ENCODE measurements around the gene KBTBD6. TPM values are rescaled to one million over a fixed set of nuclear protein-coding genes. Genes with fewer than 3 reads are reported as not detected.

The KBTBD6 gene
- 10 to 100 TPM in 1 of 2 donors, 1 to 10 TPM in 1; 6.7 to 10.4 TPM for total RNA-seq
- polyA plus RNA-seq, result 1 to 10 TPM; 2.4 to 2.9 TPM
- long read RNA-seq, donor 1, full-length matches to known transcripts, result 21 of 21 reads
- long read RNA-seq, donor 1, partial matches to known transcripts, result 0 of 21 reads
- long read RNA-seq, donor 1, other reads (novel, unspliced or antisense), result 0 of 21 reads
- long read RNA-seq, donor 2, full-length matches to known transcripts, result 10 of 10 reads
- long read RNA-seq, donor 2, partial matches to known transcripts, result 0 of 10 reads
- long read RNA-seq, donor 2, other reads (novel, unspliced or antisense), result 0 of 10 reads
- long read RNA-seq, donor 3, full-length matches to known transcripts, result 8 of 8 reads
- long read RNA-seq, donor 3, partial matches to known transcripts, result 0 of 8 reads
- long read RNA-seq, donor 3, other reads (novel, unspliced or antisense), result 0 of 8 reads
- long read RNA-seq, donor 4, full-length matches to known transcripts, result 9 of 9 reads
- long read RNA-seq, donor 4, partial matches to known transcripts, result 0 of 9 reads
- long read RNA-seq, donor 4, other reads (novel, unspliced or antisense), result 0 of 9 reads
- long read RNA-seq, donor 5, full-length matches to known transcripts, result 26 of 26 reads
- long read RNA-seq, donor 5, partial matches to known transcripts, result 0 of 26 reads
- long read RNA-seq, donor 5, other reads (novel, unspliced or antisense), result 0 of 26 reads

- H3K4me3 ChIP-seq, result peak within 1 kb of the TSS; percentile 77
- H3K9ac ChIP-seq (ENCODE audit: insufficient read depth in 1 of 2, low read length in 2 of 2), result peak within 1 kb of the TSS; percentile 82 to 90
- no peaks in the 10 kb centered on the region for H3K9me3 ChIP-seq (ENCODE audit: control insufficient read depth in 4 of 4, insufficient read depth in 3 of 4, low read length in 3 of 4)
- peak; percentile 97 for ATAC-seq (ENCODE audit: insufficient read depth, low FRiP score)
- TF ChIP-seq CTCF (IDR thresholded peaks at IDR 0.05; ENCODE audit: control extremely low read depth, extremely low read depth), result no peak
- H3K4me1 ChIP-seq (ENCODE audit: control insufficient read depth in 5 of 5, insufficient read depth in 5 of 5, low read length in 5 of 5), result peaks cover 0 to 29% (median 11%) of the 10 kb centered on the region in 5 donors
- no peaks in the 10 kb centered on the region for H3K27me3 ChIP-seq (ENCODE audit: control insufficient read depth in 3 of 3, insufficient read depth in 3 of 3, low read length in 2 of 3)
- peak within 1 kb of the TSS; percentile 90 to 95 for H3K27ac ChIP-seq (ENCODE audit: low read depth in 1 of 2, low read length in 1 of 2)
- WGBS, 2 donors, result 0% methylated on average over 45 of the region's 45 CpGs
- peak; percentile 98 to 99 (median 99) for DNase-seq
- peaks cover 0 to 4% (median 0%) of the 10 kb centered on the region in 4 donors for H3K36me3 ChIP-seq (ENCODE audit: control insufficient read depth in 4 of 4, insufficient read depth in 4 of 4, low read length in 4 of 4)
These were observed at the start of gene KBTBD6 for GRCh38 chr13:41132512-41133152. Gene KBTBD6 (minus strand): TSS chr13:41132802. CDS start chr13:41132511, 291 bp downstream.

GRCh38 chr13:41182231-41182630 lies 49.6 kb upstream of the KBTBD6 start:
- Histone ChIP-seq H3K9ac (ENCODE audit: insufficient read depth in 1 of 2, low read length in 2 of 2) (no peak overlapping the region), H3K27ac (ENCODE audit: low read depth in 1 of 2, low read length in 1 of 2) (no peak overlapping the region), H3K9me3 (ENCODE audit: control insufficient read depth in 4 of 4, insufficient read depth in 3 of 4, low read length in 3 of 4) (no peaks in the 10 kb centered on the region), H3K36me3 (ENCODE audit: control insufficient read depth in 4 of 4, insufficient read depth in 4 of 4, low read length in 4 of 4) (no peaks in the 10 kb centered on the region), H3K27me3 (ENCODE audit: control insufficient read depth in 3 of 3, insufficient read depth in 3 of 3, low read length in 2 of 3) (no peaks in the 10 kb centered on the region), H3K4me3 (no peak overlapping the region), H3K4me1 (ENCODE audit: control insufficient read depth in 5 of 5, insufficient read depth in 5 of 5, low read length in 5 of 5) (no peaks in the 10 kb centered on the region)
- no peak for DNase-seq
- TF ChIP-seq CTCF (IDR thresholded peaks at IDR 0.05; ENCODE audit: control extremely low read depth, extremely low read depth), result no peak
- ATAC-seq (ENCODE audit: insufficient read depth, low FRiP score), result no peak

- Histone ChIP-seq H3K9me3 (ENCODE audit: control insufficient read depth in 4 of 4, insufficient read depth in 3 of 4, low read length in 3 of 4) (peaks cover 0 to 6% (median 1%) of the 10 kb centered on the region in 4 donors), H3K27ac (ENCODE audit: low read depth in 1 of 2, low read length in 1 of 2) (no peak overlapping the region), H3K4me3 (no peak overlapping the region), H3K36me3 (ENCODE audit: control insufficient read depth in 4 of 4, insufficient read depth in 4 of 4, low read length in 4 of 4) (no peaks in the 10 kb centered on the region), H3K4me1 (ENCODE audit: control insufficient read depth in 5 of 5, insufficient read depth in 5 of 5, low read length in 5 of 5) (no peaks in the 10 kb centered on the region), H3K27me3 (ENCODE audit: control insufficient read depth in 3 of 3, insufficient read depth in 3 of 3, low read length in 2 of 3) (no peaks in the 10 kb centered on the region), H3K9ac (ENCODE audit: insufficient read depth in 1 of 2, low read length in 2 of 2) (no peak overlapping the region)
- TF ChIP-seq CTCF (IDR thresholded peaks at IDR 0.05; ENCODE audit: control extremely low read depth, extremely low read depth), result no peak
- ATAC-seq (ENCODE audit: insufficient read depth, low FRiP score), result no peak
- 84 to 92% methylated on average over 4 of the region's 4 CpGs for WGBS, 2 donors
- DNase-seq, result no peak
These were observed 47.1 kb upstream of the KBTBD6 start for GRCh38 chr13:41179593-41180250.

All from lung (tissue), 16 donors.